WTC11 (cell line): Measurements from ENCODE around the gene MSH3. TPM values are rescaled to one million over a fixed set of nuclear protein-coding genes. Genes with fewer than 3 reads are reported as not detected.

Experiments
- ATAC-seq: fragments of 200-7000 bp; cut with Tn5 transposase; 2 replicates; pipeline ENCODE4 v1.10.0; 2021; ENCODE audit warnings: mild to moderate bottlenecking, moderate library complexity
- CTCF ChIA-PET: fragments of 300-600 bp; sonication (Branson Sonifier 250); formaldehyde crosslinking; loops from one replicate; lab custom pipeline; 2021; ENCODE audit warnings: antibody characterized with exemption; lab: Charles Lee
- POLR2A ChIA-PET: fragments of 350-600 bp; sonication (Branson Sonifier 250); formaldehyde crosslinking; loops from one replicate; lab custom pipeline; 2021; ENCODE audit warnings: antibody characterized with exemption; lab: Charles Lee
- DNase-seq: peaks from one replicate; pipeline ENCODE4 v3.0.0; 2021; ENCODE audit warnings: low spot score
- H3K27ac Mint-ChIP-seq: 2 replicates; pipeline ENCODE4 v1.8.0; 2021; ENCODE audit warnings: mixed read lengths
- H3K27me3 Mint-ChIP-seq: 2 replicates; pipeline ENCODE4 v1.8.0; 2021; ENCODE audit warnings: low read depth, mild to moderate bottlenecking, moderate library complexity, mixed read lengths
- H3K36me3 Mint-ChIP-seq: 2 replicates; pipeline ENCODE4 v1.8.0; 2021; ENCODE audit warnings: mixed read lengths
- H3K4me1 Mint-ChIP-seq: 2 replicates; pipeline ENCODE4 v1.8.0; 2022; ENCODE audit warnings: mixed read lengths
- H3K4me3 Mint-ChIP-seq: 2 replicates; pipeline ENCODE4 v1.8.0; 2021; ENCODE audit warnings: mild to moderate bottlenecking, moderate library complexity, mixed read lengths
- H3K9me3 Mint-ChIP-seq: 2 replicates; pipeline ENCODE4 v1.8.0; 2021; ENCODE audit warnings: mixed read lengths
- CREB1 ChIP-seq: sonication (generic); formaldehyde crosslinking; IDR thresholded peaks from 2 replicates; pipeline ENCODE4 v1.8.0; 2023; ENCODE audit warnings: mild to moderate bottlenecking, missing genetic modification reagents
- ESRRA ChIP-seq: sonication (generic); formaldehyde crosslinking; IDR thresholded peaks from 2 replicates; pipeline ENCODE4 v1.8.1; 2022; ENCODE audit warnings: mild to moderate bottlenecking, missing genetic modification reagents, borderline replicate concordance
- FOXP1 ChIP-seq: sonication (generic); formaldehyde crosslinking; IDR thresholded peaks from 2 replicates; pipeline ENCODE4 v1.8.0; 2022; ENCODE audit warnings: missing genetic modification reagents, mild to moderate bottlenecking, moderate library complexity, borderline replicate concordance
- GRHL2 ChIP-seq: fragments of 250-450 bp; sonication (Bioruptor Pico); IDR thresholded peaks from 2 replicates; pipeline ENCODE4 v1.8.0; 2022; ENCODE audit warnings: mild to moderate bottlenecking, moderate library complexity; ENCODE audit not compliant: insufficient replicate concordance, severe bottlenecking
- HMGA2 ChIP-seq: fragments of 250-450 bp; sonication (Bioruptor Pico); IDR thresholded peaks from 2 replicates; pipeline ENCODE4 v1.4.0; 2021; ENCODE audit warnings: mild to moderate bottlenecking, moderate library complexity
- IRF2 ChIP-seq: sonication (generic); formaldehyde crosslinking; IDR thresholded peaks from 2 replicates; pipeline ENCODE4 v1.8.0; 2022; ENCODE audit warnings: low read depth, missing genetic modification reagents, borderline replicate concordance
- KAT7 ChIP-seq: sonication (generic); formaldehyde crosslinking; IDR thresholded peaks from 2 replicates; pipeline ENCODE4 v1.8.1; 2023; ENCODE audit warnings: missing genetic modification reagents, mild to moderate bottlenecking, borderline replicate concordance
- NFATC4 ChIP-seq: fragments of 250-450 bp; sonication (Bioruptor Pico); IDR thresholded peaks from 2 replicates; pipeline ENCODE4 v1.9.0; 2021; ENCODE audit warnings: mild to moderate bottlenecking
- NFE2L1 ChIP-seq: sonication (generic); formaldehyde crosslinking; IDR thresholded peaks from 2 replicates; pipeline ENCODE4 v1.8.1; 2023; ENCODE audit warnings: missing genetic modification reagents
- NR3C1 ChIP-seq: sonication (generic); formaldehyde crosslinking; conservative IDR thresholded peaks from 2 replicates; pipeline ENCODE4 v1.8.1; 2023; ENCODE audit warnings: low read depth, mild to moderate bottlenecking, missing genetic modification reagents
- OVOL2 ChIP-seq: fragments of 250-450 bp; sonication (Bioruptor Pico); IDR thresholded peaks from 2 replicates; pipeline ENCODE4 v1.9.0; 2021; ENCODE audit warnings: mild to moderate bottlenecking, borderline replicate concordance
- RORB ChIP-seq: fragments of 250-450 bp; sonication (Bioruptor Pico); IDR thresholded peaks from 2 replicates; pipeline ENCODE4 v1.9.0; 2021; ENCODE audit warnings: mild to moderate bottlenecking
- SMAD4 ChIP-seq: sonication (generic); formaldehyde crosslinking; IDR thresholded peaks from 2 replicates; pipeline ENCODE4 v1.8.0; 2022; ENCODE audit warnings: mild to moderate bottlenecking, missing genetic modification reagents
- SOX15 ChIP-seq: fragments of 250-450 bp; sonication (Bioruptor Pico); IDR thresholded peaks from 2 replicates; pipeline ENCODE4 v1.9.0; 2021; ENCODE audit warnings: mild to moderate bottlenecking
- SP1 ChIP-seq: sonication (generic); formaldehyde crosslinking; conservative IDR thresholded peaks from 2 replicates; pipeline ENCODE4 v1.8.1; 2022; ENCODE audit warnings: missing genetic modification reagents
- TEAD1 ChIP-seq: sonication (generic); formaldehyde crosslinking; IDR thresholded peaks from 2 replicates; pipeline ENCODE4 v1.8.0; 2022; ENCODE audit warnings: mild to moderate bottlenecking, missing genetic modification reagents
- TP53 ChIP-seq: sonication (generic); formaldehyde crosslinking; IDR thresholded peaks from 2 replicates; pipeline ENCODE4 v1.8.1; 2023; ENCODE audit warnings: mild to moderate bottlenecking, missing genetic modification reagents
- ZBTB21 ChIP-seq: sonication (generic); formaldehyde crosslinking; IDR thresholded peaks from 2 replicates; pipeline ENCODE4 v1.8.1; 2023; ENCODE audit warnings: mild to moderate bottlenecking, missing genetic modification reagents, borderline replicate concordance
- ZNF219 ChIP-seq: sonication (generic); formaldehyde crosslinking; IDR thresholded peaks from 2 replicates; pipeline ENCODE4 v1.8.0; 2023; ENCODE audit warnings: missing genetic modification reagents, mild to moderate bottlenecking, borderline replicate concordance
- ZNF232 ChIP-seq: sonication (generic); formaldehyde crosslinking; IDR thresholded peaks from 2 replicates; pipeline ENCODE4 v1.8.0; 2022; ENCODE audit warnings: mild to moderate bottlenecking, missing genetic modification reagents
- ZNF396 ChIP-seq: fragments of 250-450 bp; sonication (Bioruptor Pico); IDR thresholded peaks from 2 replicates; pipeline ENCODE4 v1.8.0; 2021; ENCODE audit warnings: mild to moderate bottlenecking, moderate library complexity, borderline replicate concordance
- total RNA-seq: library from RNA; stranded (reverse); gene quantifications from 3 replicates; pipeline ENCODE4 v1.2.3, GENCODE V29; 2021
- TF ChIP-seq, protein P1 (sequence below): sonication (generic); formaldehyde crosslinking; IDR thresholded peaks from 2 replicates; pipeline ENCODE4 v1.8.1; 2022; ENCODE audit warnings: low read depth, missing genetic modification reagents, borderline replicate concordance
- TF ChIP-seq, protein P2 (sequence below): sonication (generic); formaldehyde crosslinking; IDR thresholded peaks from 2 replicates; pipeline ENCODE4 v1.8.1; 2023; ENCODE audit warnings: mild to moderate bottlenecking, missing genetic modification reagents, moderate library complexity
- TF ChIP-seq, protein P3 (sequence below): sonication (generic); formaldehyde crosslinking; IDR thresholded peaks from 2 replicates; pipeline ENCODE4 v1.8.1; 2023; ENCODE audit warnings: mild to moderate bottlenecking, missing genetic modification reagents, borderline replicate concordance
- TF ChIP-seq, protein P4 (sequence below): fragments of 250-450 bp; sonication (Bioruptor Pico); IDR thresholded peaks from 2 replicates; pipeline ENCODE4 v2.1.2; 2022; ENCODE audit warnings: mild to moderate bottlenecking, moderate library complexity
- TF ChIP-seq, protein P5 (sequence below): sonication (generic); formaldehyde crosslinking; conservative IDR thresholded peaks from 2 replicates; pipeline ENCODE4 v1.8.1; 2023; ENCODE audit warnings: mild to moderate bottlenecking, low read depth, missing genetic modification reagents, moderate library complexity

Gene MSH3
- total RNA-seq, 1 experiment from 2014 or later: 14.6 TPM

DNA sequence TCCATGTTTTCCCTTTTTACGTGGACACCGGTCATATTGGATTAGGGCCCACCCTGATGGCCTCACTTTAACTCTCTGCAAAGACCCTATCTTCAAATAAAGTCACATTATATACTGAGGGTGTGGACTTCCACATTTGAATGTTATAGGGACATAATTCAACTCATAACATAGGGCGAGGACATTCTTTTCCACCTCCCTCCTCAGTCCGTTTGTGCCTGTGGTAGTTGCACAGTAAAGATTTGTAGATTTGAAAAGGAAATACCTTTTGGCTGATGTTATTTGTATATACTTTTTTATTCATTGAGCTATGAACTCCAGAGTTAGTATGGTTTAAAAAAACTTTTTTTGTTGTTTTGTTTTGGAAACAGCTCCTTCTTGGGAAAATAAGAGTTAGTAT, 51.3 kb downstream of the MSH3 start (continued):
- TF ChIP-seq, protein P1, sequence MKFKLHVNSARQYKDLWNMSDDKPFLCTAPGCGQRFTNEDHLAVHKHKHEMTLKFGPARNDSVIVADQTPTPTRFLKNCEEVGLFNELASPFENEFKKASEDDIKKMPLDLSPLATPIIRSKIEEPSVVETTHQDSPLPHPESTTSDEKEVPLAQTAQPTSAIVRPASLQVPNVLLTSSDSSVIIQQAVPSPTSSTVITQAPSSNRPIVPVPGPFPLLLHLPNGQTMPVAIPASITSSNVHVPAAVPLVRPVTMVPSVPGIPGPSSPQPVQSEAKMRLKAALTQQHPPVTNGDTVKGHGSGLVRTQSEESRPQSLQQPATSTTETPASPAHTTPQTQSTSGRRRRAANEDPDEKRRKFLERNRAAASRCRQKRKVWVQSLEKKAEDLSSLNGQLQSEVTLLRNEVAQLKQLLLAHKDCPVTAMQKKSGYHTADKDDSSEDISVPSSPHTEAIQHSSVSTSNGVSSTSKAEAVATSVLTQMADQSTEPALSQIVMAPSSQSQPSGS (CRISPR knock-in tag): no peak
- TF ChIP-seq NR3C1: no peak
- TF ChIP-seq ESRRA (CRISPR knock-in tag): no peak
- no peak for TF ChIP-seq SMAD4 (CRISPR knock-in tag)
- TF ChIP-seq, protein P2, sequence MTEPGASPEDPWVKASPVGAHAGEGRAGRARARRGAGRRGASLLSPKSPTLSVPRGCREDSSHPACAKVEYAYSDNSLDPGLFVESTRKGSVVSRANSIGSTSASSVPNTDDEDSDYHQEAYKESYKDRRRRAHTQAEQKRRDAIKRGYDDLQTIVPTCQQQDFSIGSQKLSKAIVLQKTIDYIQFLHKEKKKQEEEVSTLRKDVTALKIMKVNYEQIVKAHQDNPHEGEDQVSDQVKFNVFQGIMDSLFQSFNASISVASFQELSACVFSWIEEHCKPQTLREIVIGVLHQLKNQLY (CRISPR knock-in tag): no peak
- TF ChIP-seq ZBTB21 (CRISPR knock-in tag): no peak
- TF ChIP-seq, protein P3, sequence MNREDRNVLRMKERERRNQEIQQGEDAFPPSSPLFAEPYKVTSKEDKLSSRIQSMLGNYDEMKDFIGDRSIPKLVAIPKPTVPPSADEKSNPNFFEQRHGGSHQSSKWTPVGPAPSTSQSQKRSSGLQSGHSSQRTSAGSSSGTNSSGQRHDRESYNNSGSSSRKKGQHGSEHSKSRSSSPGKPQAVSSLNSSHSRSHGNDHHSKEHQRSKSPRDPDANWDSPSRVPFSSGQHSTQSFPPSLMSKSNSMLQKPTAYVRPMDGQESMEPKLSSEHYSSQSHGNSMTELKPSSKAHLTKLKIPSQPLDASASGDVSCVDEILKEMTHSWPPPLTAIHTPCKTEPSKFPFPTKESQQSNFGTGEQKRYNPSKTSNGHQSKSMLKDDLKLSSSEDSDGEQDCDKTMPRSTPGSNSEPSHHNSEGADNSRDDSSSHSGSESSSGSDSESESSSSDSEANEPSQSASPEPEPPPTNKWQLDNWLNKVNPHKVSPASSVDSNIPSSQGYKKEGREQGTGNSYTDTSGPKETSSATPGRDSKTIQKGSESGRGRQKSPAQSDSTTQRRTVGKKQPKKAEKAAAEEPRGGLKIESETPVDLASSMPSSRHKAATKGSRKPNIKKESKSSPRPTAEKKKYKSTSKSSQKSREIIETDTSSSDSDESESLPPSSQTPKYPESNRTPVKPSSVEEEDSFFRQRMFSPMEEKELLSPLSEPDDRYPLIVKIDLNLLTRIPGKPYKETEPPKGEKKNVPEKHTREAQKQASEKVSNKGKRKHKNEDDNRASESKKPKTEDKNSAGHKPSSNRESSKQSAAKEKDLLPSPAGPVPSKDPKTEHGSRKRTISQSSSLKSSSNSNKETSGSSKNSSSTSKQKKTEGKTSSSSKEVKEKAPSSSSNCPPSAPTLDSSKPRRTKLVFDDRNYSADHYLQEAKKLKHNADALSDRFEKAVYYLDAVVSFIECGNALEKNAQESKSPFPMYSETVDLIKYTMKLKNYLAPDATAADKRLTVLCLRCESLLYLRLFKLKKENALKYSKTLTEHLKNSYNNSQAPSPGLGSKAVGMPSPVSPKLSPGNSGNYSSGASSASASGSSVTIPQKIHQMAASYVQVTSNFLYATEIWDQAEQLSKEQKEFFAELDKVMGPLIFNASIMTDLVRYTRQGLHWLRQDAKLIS: no peak
- TF ChIP-seq, protein P4, sequence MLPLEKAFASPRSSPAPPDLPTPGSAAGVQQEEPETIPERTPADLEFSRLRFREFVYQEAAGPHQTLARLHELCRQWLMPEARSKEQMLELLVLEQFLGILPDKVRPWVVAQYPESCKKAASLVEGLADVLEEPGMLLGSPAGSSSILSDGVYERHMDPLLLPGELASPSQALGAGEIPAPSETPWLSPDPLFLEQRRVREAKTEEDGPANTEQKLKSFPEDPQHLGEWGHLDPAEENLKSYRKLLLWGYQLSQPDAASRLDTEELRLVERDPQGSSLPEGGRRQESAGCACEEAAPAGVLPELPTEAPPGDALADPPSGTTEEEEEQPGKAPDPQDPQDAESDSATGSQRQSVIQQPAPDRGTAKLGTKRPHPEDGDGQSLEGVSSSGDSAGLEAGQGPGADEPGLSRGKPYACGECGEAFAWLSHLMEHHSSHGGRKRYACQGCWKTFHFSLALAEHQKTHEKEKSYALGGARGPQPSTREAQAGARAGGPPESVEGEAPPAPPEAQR (CRISPR knock-in tag): no peak
- TF ChIP-seq ZNF396 (CRISPR knock-in tag): no peak
- no peak for TF ChIP-seq TEAD1 (CRISPR knock-in tag)

DNA sequence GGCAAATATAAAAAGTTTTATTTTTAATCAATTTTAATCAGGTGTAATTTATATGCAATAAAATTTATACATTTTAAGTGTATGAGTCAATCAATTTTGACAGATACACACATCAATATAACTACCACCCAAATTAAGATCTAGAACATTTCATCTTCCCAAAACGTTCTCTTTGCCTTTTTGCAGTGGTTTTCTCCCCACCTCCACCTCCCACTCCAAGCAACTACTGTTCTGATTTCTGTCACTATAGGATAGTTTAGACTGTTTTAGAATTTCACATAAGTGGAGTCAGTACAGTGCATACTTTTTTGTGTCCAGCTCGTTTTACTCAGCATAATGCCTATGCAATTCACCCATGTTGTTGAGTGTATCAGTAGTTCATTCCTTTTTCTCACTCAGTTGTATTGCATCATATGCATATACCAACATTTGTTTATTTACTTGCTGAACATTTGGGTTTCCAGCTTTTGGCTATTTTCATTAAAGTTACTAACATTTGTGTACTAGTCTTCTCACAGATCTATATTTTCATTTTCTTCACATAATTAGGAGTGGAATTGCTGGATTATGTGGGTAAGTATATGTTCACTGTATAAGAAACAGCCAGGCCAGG, 52.5 kb downstream of the MSH3 start:
- TF ChIP-seq ZNF219 (CRISPR knock-in tag) (no peak), TP53 (CRISPR knock-in tag) (no peak), HMGA2 (CRISPR knock-in tag) (peak; percentile 11; the same call in 1 of the 2 replicates), RORB (no peak), SP1 (CRISPR knock-in tag) (no peak), NFATC4 (no peak), NFE2L1 (CRISPR knock-in tag) (no peak)
- TF ChIP-seq, all 79 proteins: peak for 1
- H3K4me3 Mint-ChIP-seq: no peak overlapping the region
- H3K4me1 Mint-ChIP-seq: peaks cover 20% of the 10 kb centered on the region
- H3K27me3 Mint-ChIP-seq: no peaks in the 10 kb centered on the region
- no peak for DNase-seq
- CTCF ChIA-PET: no interaction called here
- ATAC-seq: no peak
- peaks cover 11% of the 10 kb centered on the region; the same call in 1 of the 2 replicates for H3K36me3 Mint-ChIP-seq
- H3K27ac Mint-ChIP-seq: no peak overlapping the region
- H3K9me3 Mint-ChIP-seq: peaks cover 9% of the 10 kb centered on the region
- POLR2A ChIA-PET: no interaction called here

DNA sequence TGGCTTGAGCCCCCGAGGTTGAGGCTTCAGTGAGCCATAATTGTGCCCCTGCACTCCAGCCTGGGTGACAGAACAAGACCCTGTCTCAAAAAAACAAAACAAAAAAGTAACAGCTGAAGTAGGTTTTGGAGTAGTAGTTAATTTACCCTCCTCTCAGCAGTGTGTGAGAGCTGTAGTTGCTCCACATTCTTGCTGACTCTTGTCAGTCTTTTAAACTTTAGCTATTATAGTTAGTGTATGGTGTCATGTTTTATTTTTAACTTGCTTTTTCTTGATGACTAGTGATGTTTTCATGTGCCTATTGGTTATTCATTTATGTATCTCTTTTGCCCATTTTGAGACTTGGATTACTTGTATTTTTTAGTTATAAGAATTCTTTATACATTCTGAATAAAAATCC, 53.2 kb downstream of the MSH3 start:
- H3K4me1 Mint-ChIP-seq: peaks cover 21% of the 10 kb centered on the region
- ChIA-PET CTCF (interaction anchor here (0.7 kb wide), 1 partner anchor 127 kb away, joined by 3 read pairs; no protein-coding TSS in a partner anchor), POLR2A (no interaction called here)
- no peak overlapping the region for H3K4me3 Mint-ChIP-seq
- no peak for ATAC-seq
- H3K27ac Mint-ChIP-seq: no peak overlapping the region
- no peak for DNase-seq
- H3K36me3 Mint-ChIP-seq: peaks cover 11% of the 10 kb centered on the region; the same call in 1 of the 2 replicates
- peaks cover 9% of the 10 kb centered on the region for H3K9me3 Mint-ChIP-seq
- H3K27me3 Mint-ChIP-seq: no peaks in the 10 kb centered on the region
- no peak for TF ChIP-seq CREB1 (CRISPR knock-in tag)
- TF ChIP-seq FOXP1: no peak
- TF ChIP-seq OVOL2 (CRISPR knock-in tag): no peak
- TF ChIP-seq ZNF232: no peak
- no peak for TF ChIP-seq SOX15 (CRISPR knock-in tag)
- TF ChIP-seq, protein P5, sequence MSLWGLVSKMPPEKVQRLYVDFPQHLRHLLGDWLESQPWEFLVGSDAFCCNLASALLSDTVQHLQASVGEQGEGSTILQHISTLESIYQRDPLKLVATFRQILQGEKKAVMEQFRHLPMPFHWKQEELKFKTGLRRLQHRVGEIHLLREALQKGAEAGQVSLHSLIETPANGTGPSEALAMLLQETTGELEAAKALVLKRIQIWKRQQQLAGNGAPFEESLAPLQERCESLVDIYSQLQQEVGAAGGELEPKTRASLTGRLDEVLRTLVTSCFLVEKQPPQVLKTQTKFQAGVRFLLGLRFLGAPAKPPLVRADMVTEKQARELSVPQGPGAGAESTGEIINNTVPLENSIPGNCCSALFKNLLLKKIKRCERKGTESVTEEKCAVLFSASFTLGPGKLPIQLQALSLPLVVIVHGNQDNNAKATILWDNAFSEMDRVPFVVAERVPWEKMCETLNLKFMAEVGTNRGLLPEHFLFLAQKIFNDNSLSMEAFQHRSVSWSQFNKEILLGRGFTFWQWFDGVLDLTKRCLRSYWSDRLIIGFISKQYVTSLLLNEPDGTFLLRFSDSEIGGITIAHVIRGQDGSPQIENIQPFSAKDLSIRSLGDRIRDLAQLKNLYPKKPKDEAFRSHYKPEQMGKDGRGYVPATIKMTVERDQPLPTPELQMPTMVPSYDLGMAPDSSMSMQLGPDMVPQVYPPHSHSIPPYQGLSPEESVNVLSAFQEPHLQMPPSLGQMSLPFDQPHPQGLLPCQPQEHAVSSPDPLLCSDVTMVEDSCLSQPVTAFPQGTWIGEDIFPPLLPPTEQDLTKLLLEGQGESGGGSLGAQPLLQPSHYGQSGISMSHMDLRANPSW: no peak
- no peak for TF ChIP-seq KAT7 (CRISPR knock-in tag)
- TF ChIP-seq IRF2 (CRISPR knock-in tag): no peak
- no peak for TF ChIP-seq GRHL2 (CRISPR knock-in tag)
- no peak for TF ChIP-seq NFATC4
- no peak for TF ChIP-seq ZNF396 (CRISPR knock-in tag)
